CD4-positive, alpha-beta T cell treated with Interleukin-15 for 1 hour (primary cell): ENCODE data around the gene PTPRN2.

Experiments used
- DNase-seq: peaks from one replicate; pipeline ENCODE4 v3.0.0-alpha.2; 2020

PTPRN2 gene

GRCh38 chr7:157722137-157723060 is 865.2 kb downstream of the PTPRN2 start:
- DNase-seq: no peak

GRCh38 chr7:157721468-157722136 is 866.0 kb downstream of the PTPRN2 start:
- DNase-seq: no peak

- DNase-seq: no peak
Measured at GRCh38 chr7:157719705-157720655, 867.6 kb downstream of the PTPRN2 start.

DNA sequence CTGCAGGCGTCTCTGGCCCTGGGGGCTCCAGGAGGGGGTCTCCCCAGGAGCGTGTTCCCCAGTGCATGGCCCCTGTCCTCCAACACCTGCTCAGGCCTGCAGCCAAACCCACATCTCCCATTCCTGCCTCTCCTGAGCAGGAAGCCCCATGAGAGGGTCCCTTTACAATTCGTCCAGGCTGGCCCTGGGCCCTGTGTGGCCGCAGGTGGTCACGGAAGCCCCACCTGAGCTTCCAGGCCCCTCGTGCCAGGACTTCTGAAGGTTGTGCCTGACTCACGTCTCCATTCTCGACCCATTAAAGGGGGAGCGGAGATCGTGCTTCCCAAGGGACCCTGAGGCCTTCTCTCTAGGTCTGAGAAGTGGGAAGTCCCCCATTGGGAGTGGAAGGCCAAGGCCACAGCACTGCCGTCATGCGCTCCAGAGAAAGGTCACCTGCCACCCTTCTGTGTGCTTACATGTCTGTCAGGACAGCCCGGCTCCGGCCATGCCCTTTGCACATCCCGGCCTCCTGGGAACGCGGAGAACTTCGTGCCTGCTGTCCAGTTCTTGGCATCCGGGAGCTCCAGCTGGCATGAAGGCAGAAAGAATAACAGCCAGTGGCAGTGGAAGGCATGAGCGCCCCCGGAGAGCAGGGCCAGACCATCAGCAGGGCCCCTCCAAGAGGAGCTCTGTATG is 868.5 kb downstream of the PTPRN2 start:
- DNase-seq: no peak

DNA sequence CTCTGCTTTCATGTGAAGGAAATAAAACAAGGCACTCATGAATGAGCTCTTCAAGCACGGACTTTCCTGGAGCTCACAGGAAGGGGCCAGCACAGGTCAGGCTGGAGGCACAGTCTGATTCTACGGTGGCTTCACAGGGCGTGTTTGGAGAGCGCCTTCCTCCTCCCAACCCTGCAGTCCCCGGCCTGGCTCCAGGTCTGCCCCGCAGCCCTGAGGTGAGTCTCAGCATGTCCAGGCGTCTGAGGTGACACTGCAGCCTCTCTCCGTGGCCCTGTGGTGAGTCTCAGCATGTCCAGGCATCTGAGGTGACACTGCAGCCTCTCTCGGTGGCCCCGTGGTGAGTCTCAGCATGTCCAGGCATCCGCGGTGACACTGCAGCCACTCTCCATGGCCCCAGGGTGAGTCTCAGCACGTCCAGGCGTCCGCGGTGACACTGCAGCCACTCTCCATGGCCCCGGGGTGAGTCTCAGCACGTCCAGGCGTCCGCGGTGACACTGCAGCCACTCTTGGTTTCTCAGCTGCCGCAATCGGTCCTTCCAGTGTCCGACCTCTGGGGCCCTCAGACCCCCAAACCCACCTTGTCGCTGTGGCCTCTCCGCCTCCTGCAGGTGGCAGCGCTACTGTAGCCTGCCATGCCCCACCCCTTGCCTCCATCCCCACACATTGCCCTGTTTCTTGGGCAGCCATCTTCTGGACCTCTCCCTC is 869.2 kb downstream of the PTPRN2 start:
- DNase-seq: no peak

GRCh38 chr7:157717211-157718174 is 870.1 kb downstream of the PTPRN2 start:
- DNase-seq: no peak

DNA sequence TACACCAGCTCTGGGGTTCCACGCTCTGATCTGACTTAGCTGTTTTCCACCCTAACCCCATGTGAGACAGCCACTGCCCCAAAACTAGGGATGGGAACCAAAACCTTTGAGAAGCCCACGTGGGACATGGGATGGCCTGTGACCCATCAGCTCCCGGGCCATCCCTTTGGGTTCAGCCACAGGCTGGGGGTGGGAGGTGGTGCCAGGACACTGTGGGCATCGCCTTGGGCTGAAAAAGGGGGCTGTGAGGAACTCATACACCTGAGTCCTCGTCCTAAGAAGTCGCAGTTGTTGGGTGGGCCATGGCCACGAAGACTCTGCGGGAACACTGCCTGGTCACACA is 871.7 kb downstream of the PTPRN2 start:
- DNase-seq: no peak

- DNase-seq: no peak
Measured at GRCh38 chr7:157715071-157715937, 872.3 kb downstream of the PTPRN2 start.

- no peak for DNase-seq
Measured at GRCh38 chr7:157714166-157715070, 873.2 kb downstream of the PTPRN2 start.

DNA sequence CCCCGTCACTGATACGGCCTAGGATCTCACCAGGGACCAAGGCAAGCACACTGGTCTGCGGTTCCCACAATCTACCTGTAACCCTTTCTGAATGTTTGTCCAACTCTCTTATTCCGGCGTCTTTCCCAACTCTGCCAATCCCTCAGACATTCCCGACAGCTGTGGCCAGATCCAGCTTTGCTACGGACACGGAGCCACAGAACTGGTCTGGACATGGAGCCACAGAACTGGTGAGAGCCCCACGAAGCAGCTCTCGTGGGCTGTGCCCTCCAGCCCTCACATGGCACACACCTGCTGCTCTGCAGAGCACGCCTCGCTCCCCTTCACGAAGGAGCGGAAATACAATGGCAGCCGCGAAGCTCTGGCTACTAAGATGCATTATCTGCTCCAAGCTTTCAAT is 874.0 kb downstream of the PTPRN2 start:
- no peak for DNase-seq

DNA sequence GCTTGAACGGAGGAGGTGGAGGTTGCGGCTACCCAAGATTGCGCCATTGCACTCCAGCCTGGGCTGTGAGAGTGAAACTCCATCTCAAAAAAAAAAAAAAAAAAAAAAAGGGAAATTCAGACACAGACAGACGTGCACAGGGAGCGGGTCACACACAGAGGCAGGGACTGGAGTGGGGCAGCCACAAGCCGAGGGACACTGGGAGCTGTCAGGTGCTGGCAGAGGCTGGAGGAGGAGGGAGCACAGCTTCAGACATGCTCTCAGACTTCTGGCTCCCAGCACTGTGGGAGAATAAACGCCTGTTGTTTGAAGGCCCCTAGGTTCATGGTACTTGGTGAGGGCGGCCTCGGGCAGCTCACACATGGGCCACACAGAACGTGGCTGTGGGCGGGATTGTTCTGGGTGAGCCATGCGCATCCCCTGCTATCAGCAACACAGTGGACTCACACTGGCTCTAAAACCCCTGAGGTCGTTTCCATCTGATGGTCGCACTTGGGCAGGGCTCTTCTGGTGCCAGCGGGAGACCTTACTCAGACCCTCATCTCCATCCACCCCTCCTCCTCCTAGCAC is 874.9 kb downstream of the PTPRN2 start:
- DNase-seq: no peak

- DNase-seq: no peak
Measured at GRCh38 chr7:157711353-157711888, 876.2 kb downstream of the PTPRN2 start.

DNA sequence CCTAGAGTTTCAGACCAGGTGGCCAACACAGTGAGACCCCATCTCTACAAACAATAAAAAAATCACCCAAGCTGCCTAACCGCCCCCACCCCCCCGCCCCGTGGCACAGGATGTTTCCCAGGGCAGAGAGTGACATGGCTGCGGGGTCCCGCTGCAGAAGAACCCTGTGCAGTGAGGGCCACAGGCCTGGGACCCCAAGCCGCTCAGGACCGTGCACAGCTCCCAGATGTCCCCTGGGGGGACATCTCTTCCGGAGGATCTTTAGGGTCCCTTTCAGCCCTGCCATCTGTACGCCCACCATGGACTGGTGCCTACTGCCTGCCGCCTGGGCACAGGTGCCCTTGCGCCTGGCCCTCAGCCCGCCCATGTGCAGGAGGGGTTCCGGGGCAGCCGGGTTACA is 877.2 kb downstream of the PTPRN2 start:
- DNase-seq: no peak

- DNase-seq: no peak
Measured at GRCh38 chr7:157709531-157710251, 877.9 kb downstream of the PTPRN2 start.

- DNase-seq: no peak
Measured at GRCh38 chr7:157708919-157709295, 878.7 kb downstream of the PTPRN2 start.

GRCh38 chr7:157707983-157708918 is 879.4 kb downstream of the PTPRN2 start:
- no peak for DNase-seq
